ENCODE results near the gene KRT74.

KRT74 gene

DNA sequence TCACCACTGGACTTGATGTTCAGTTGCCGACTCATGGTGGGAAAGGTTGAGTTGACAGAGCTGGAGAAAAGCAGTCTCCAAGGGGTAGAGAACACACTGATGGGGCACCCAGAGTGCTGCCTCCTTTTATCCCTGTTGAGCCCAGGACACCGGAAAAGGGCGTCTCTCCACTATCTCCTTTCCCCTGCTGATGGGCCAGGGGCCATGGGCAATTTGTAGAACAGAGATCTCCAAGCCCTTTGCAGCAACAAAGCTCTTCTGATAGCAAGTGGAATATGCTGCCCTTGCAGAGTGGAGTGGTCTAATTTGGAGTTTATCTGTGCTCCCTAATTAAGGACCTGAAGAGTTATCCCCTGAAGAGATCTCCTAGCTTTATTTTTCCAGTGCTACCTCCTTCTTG, at the start of gene KRT74:
TSS of gene KRT74 (minus strand) at position 101 of the 400 bp plus-strand sequence. CDS start at position 35, 66 bp downstream.
- no peak for DNase-seq (ENCODE audit: low read depth in 2 of 2)

DNA sequence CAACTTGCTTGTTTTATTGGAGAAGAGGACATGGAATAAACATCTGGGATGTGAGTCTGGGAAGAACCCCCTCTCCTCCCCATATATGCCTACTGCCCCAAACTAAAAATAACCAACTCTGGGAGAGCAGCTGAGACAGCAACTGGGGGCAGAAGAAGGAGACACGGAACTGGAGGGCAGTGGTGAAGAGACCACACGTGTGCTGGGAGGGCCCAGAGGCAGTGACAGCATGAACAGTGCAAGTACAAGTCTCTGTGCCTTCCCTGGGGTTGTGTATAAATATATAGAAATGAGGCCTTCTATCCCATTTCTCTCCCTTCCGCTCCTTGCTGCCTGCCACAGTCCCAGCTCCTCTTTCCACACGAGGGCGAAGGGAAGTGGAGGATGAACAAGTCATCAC, 48.7 kb upstream of the KRT74 start:
- DNase-seq (ENCODE audit: low read depth in 2 of 2): no peak

GRCh38 chr12:52618866-52619265, 45.2 kb upstream of the KRT74 start:
- no peak for DNase-seq (ENCODE audit: low read depth in 2 of 2)

- no peak for DNase-seq (ENCODE audit: low read depth in 2 of 2)
These were observed 44.6 kb upstream of the KRT74 start, which contains the start of gene KRT73 for GRCh38 chr12:52618216-52618615. Gene KRT73, minus strand, starts transcription at chr12:52618559. Its CDS starts 35 bp downstream, at chr12:52618524.

GRCh38 chr12:52617403-52617785, 43.8 kb upstream of the KRT74 start:
- no peak for DNase-seq (ENCODE audit: low read depth in 2 of 2)

DNA sequence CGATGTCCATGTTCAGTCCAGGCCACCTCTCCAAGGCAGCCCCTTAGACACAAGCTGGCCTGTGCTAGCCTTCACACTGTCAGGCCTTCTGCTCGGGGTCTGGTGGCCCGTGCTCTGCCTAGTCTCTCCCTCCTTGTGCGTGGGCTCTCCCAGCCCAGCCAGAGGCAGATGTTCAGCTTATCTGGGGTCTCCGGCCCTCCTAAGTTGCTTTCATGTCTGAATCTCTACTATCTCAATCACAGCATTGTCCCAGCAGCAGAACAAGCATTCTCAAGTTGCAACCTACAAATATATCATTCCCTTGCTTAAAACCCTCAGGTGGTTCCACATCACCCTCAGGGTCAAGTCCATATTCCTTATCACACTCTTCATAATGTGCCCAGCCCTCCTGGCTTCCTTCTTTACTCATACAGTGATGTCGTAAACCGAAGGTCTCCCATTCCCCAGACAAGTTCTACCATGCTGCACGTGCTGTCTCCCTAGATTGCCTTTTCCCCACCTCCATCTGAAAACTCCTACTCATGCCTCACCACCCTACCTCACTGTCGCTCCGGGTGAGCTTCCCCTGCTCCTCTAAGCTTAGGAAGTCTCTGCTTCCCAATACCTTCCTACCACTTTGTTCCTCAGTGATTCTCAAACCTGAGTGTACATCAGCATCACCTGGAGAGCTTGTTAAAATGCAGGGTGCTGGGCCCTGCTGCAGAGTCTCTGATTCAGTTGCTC, 43.2 kb upstream of the KRT74 start:
- no peak for DNase-seq (ENCODE audit: low read depth in 2 of 2)

- no peak for DNase-seq (ENCODE audit: low read depth in 2 of 2)
These were observed 42.3 kb upstream of the KRT74 start for GRCh38 chr12:52615912-52616311.

GRCh38 chr12:52615208-52615868, 41.7 kb upstream of the KRT74 start:
- DNase-seq (ENCODE audit: low read depth in 2 of 2): peak in 1 of 2 donors; percentile 24

GRCh38 chr12:52614381-52615207, 41.0 kb upstream of the KRT74 start:
- DNase-seq (ENCODE audit: low read depth in 2 of 2): no peak

DNA sequence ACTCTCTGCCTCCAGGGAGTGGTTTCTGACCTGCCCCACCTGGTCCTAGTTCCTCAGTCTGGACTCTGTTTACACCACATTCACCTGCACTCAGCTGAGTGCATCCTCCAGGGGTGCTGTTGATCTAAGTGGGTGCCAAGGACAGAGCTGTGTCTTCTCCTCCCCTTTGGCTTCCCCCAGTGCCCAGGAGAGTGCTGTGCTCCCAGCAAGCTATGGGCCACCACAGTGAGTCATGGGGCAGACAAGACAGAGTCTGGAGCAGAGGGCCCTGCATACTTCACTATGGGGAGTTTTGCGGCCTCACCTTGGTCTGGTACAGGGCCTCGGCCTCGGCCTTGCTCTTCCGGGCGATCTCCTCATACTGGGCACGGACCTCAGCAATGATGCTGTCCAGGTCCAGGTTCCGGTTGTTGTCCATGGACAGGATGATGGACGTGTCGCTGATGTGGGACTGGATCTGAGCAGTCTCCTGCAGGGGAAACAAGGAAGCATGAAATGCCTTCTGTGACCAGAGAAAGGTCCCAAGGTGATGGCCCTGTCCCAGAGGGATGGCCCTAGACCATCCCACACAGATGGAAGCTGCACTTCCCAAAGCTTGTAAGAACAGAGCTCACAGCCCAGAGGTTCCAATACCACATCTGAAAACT, 39.9 kb upstream of the KRT74 start:
- no peak for DNase-seq (ENCODE audit: low read depth in 2 of 2)

- DNase-seq (ENCODE audit: low read depth in 2 of 2): no peak
These were observed 39.1 kb upstream of the KRT74 start for GRCh38 chr12:52612431-52613383.

- no peak for DNase-seq (ENCODE audit: low read depth in 2 of 2)
These were observed 37.4 kb upstream of the KRT74 start for GRCh38 chr12:52611080-52611468.

GRCh38 chr12:52608826-52609630, 35.4 kb upstream of the KRT74 start:
- no peak for DNase-seq (ENCODE audit: low read depth in 2 of 2)

GRCh38 chr12:52608161-52608560, 34.5 kb upstream of the KRT74 start:
- DNase-seq (ENCODE audit: low read depth in 2 of 2): no peak

DNA sequence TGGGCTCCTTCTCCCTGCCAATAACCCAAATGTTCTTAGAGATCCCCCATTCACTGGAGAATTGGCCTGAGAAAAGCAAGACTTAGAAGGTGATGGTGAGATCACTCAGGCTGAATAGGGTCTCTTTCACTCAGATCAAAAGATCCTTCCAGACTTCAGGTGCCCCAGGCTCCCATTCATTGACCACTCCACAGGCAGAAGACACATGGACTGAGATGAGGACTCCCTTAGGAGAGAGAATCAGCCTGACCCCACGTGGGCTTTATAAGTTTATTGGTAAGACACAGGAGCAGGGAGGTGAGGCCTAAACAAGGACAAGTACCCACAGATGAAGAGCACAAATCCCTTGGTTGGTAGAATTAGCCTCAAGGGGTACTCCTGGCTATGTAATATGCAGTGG, 33.7 kb upstream of the KRT74 start:
- no peak for DNase-seq (ENCODE audit: low read depth in 2 of 2)

DNA sequence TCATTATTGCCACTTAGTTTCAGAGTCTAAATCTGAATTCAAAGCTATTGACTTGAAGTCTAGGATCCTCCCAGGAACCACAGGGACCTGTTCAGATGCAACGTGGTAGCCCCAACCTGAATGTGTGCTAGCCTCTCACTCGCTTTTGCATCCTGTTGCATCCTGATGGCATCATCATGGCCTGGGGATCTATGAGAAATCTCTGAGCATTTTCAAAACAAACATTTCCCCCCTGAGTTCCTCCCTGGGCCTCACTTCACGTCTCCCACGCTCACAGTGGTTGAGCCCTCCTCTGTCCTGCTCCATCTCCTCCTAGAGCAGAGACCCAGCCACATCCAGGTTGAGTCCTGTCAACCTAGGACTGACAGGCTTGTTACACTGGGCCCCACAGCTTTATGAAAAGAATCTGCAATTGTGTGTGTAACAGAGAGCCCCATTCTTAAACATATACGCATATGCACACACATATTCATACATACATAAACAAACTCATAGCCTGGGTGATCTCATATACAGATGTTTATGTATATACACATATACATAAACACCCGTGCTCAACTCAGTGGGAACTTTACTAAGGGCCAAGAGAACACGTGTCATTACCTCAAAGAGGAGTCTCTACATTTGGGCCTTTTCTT, 33.1 kb upstream of the KRT74 start:
- no peak for DNase-seq (ENCODE audit: low read depth in 2 of 2)

GRCh38 chr12:52606096-52606495, 32.5 kb upstream of the KRT74 start:
- DNase-seq (ENCODE audit: low read depth in 2 of 2): no peak

- DNase-seq (ENCODE audit: low read depth in 2 of 2): no peak
These were observed 31.9 kb upstream of the KRT74 start for GRCh38 chr12:52605542-52605941.

DNA sequence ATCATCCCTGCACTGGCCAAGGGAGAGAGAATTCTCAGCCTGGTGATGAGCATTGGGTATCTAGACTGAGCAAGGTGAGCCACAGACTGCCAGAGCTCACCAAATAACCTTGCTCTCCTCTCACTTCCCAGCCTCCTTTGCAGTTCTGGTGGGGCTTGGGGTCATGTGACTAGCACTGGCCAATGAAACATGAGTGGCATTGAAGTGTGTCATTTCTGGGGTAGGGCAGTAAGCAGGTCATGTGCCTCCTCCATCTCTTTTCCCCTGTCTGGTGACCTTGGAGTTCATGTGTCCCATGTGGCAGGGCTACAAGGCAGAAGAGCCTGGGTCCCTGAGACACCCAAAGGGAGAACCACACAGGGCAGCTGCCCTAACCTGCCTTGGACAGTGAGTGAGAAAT, 31.2 kb upstream of the KRT74 start:
- DNase-seq (ENCODE audit: low read depth in 2 of 2): no peak

DNA sequence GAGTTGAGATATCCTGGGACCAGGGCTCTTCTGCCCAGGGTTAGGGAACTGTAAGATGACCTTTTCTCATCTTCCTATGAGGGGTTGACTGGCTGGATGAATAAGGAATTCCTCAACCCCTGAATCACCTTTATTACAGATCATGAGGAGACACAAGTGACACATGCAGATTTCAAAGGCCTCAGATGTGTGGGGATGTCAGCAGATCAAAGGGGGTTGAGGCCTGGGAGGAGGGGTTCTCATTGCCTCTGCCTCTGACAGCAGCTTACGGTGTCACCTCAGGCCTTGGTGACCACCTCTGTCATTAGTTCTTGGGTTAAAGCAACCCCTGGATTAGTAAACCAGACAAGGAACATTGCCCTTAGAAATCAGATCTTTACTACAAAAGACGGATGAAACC, 29.7 kb upstream of the KRT74 start:
- DNase-seq (ENCODE audit: low read depth in 2 of 2): peak in 1 of 2 donors; percentile 32

All from activated CD8-positive, alpha-beta memory T cell treated with anti-CD3 and anti-CD28 coated beads for 4 hours (primary cell).